Ishikawa (cell line): Measurements from ENCODE around the gene PIMREG.

Experiments used
- CEBPB ChIP-seq: IDR thresholded peaks from 2 replicates; pipeline ENCODE4 v1.6.1; 2012
- CREB1 ChIP-seq: IDR thresholded peaks from 2 replicates; pipeline ENCODE4 v1.6.1; 2012; ENCODE audit warnings: low read depth
- EP300 ChIP-seq: IDR thresholded peaks from 2 replicates; pipeline ENCODE4 v1.6.1; 2012; ENCODE audit warnings: borderline replicate concordance
- FOXM1 ChIP-seq: IDR thresholded peaks from 2 replicates; pipeline ENCODE4 v1.6.1; 2012; ENCODE audit warnings: low read depth, borderline replicate concordance
- RAD21 ChIP-seq: IDR thresholded peaks from 2 replicates; pipeline ENCODE4 v1.6.1; 2012; ENCODE audit warnings: low read depth
- TAF1 ChIP-seq: IDR thresholded peaks from 2 replicates; pipeline ENCODE4 v1.6.1; 2012; ENCODE audit warnings: low read depth, mild to moderate bottlenecking
- TEAD4 ChIP-seq: IDR thresholded peaks from 2 replicates; pipeline ENCODE4 v1.6.1; 2012
- YY1 ChIP-seq: IDR thresholded peaks from 2 replicates; pipeline ENCODE4 v1.6.1; 2012; ENCODE audit warnings: low read depth
- ZBTB7A ChIP-seq: IDR thresholded peaks from 2 replicates; pipeline ENCODE4 v1.6.1; 2012; ENCODE audit warnings: low read depth
- TF ChIP-seq, protein P1 (sequence below): IDR thresholded peaks from 2 replicates; pipeline ENCODE4 v1.6.1; 2012
- TF ChIP-seq, protein P2 (sequence below): IDR thresholded peaks from 2 replicates; pipeline ENCODE4 v1.6.1; 2012; ENCODE audit warnings: low read depth, mild to moderate bottlenecking

DNA sequence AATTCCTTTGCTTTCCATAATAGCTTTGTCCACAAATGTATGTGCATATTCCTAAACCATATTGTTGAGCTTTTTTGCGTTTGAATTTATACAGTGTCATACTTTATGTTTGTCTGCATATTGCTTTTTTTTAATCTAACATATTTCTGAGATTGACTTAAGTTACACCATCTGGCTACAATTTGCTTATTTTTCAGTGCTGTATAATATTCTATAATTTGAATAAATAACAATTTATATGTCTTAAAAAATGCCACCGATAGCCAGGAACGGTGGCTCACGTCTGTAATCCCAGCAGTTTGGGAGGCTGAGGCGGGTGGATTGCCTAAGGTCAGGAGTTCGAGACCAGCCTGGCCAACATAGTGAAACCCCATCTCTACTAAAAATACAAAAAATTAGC lies 1.5 kb upstream of the PIMREG start:
- TF ChIP-seq YY1 (no peak), FOXM1 (no peak), EP300 (no peak), ZBTB7A (no peak), CREB1 (no peak), RAD21 (no peak), TEAD4 (no peak), TAF1 (no peak), CEBPB (no peak)
- TF ChIP-seq, protein P1, sequence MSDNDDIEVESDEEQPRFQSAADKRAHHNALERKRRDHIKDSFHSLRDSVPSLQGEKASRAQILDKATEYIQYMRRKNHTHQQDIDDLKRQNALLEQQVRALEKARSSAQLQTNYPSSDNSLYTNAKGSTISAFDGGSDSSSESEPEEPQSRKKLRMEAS = no peak
- TF ChIP-seq, protein P2, sequence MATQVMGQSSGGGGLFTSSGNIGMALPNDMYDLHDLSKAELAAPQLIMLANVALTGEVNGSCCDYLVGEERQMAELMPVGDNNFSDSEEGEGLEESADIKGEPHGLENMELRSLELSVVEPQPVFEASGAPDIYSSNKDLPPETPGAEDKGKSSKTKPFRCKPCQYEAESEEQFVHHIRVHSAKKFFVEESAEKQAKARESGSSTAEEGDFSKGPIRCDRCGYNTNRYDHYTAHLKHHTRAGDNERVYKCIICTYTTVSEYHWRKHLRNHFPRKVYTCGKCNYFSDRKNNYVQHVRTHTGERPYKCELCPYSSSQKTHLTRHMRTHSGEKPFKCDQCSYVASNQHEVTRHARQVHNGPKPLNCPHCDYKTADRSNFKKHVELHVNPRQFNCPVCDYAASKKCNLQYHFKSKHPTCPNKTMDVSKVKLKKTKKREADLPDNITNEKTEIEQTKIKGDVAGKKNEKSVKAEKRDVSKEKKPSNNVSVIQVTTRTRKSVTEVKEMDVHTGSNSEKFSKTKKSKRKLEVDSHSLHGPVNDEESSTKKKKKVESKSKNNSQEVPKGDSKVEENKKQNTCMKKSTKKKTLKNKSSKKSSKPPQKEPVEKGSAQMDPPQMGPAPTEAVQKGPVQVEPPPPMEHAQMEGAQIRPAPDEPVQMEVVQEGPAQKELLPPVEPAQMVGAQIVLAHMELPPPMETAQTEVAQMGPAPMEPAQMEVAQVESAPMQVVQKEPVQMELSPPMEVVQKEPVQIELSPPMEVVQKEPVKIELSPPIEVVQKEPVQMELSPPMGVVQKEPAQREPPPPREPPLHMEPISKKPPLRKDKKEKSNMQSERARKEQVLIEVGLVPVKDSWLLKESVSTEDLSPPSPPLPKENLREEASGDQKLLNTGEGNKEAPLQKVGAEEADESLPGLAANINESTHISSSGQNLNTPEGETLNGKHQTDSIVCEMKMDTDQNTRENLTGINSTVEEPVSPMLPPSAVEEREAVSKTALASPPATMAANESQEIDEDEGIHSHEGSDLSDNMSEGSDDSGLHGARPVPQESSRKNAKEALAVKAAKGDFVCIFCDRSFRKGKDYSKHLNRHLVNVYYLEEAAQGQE = no peak
